SK-N-SH (cell line): ENCODE results near the gene CLSTN2. TPM values are rescaled to one million over a fixed set of nuclear protein-coding genes. Genes with fewer than 3 reads are reported as not detected.

Experiments
- CTCF ChIA-PET: fragments of 300-600, 350-600 bp; formaldehyde crosslinking; extraction: SDS; loops from one replicate; lab custom pipeline; 2021; lab: Yijun Ruan, JAX
- POLR2A ChIA-PET: fragments of 350-600 bp; sonication (Branson Sonifier 250); formaldehyde crosslinking; extraction: SDS; loops from one replicate; lab custom pipeline; 2020; ENCODE audit warnings: antibody characterized with exemption, inconsistent platforms; lab: Yijun Ruan, JAX
- DNase-seq: peaks from one replicate; pipeline ENCODE4 v3.0.0; 2012
- H2AFZ ChIP-seq: fragments of 200-600 bp; sonication (generic); 2 replicates; pipeline ENCODE4 v1.8.1; 2016; ENCODE audit warnings: antibody characterized with exemption, mild to moderate bottlenecking, low read depth
- H3F3A ChIP-seq: fragments of 200-600 bp; sonication (generic); replicated peaks from 2 replicates; pipeline ENCODE3; 2016; ENCODE audit warnings: antibody characterized with exemption, mild to moderate bottlenecking; ENCODE audit not compliant: insufficient read depth
- H3K27ac ChIP-seq, 2 experiments: fragments of 200-500 bp in 1 of 2; fragments of 200-600 bp in 1 of 2; sonication (Bioruptor generic) in 1 of 2; sonication (generic), shearing (Covaris generic) in 1 of 2; 2 replicates each; pipeline versions ENCODE4 v1.5.1 to v1.6.1; 2014 to 2016; ENCODE audit warnings: low read depth in 2 of 2, inconsistent platforms in 1 of 2, low read length in 1 of 2, mild to moderate bottlenecking in 1 of 2, mixed read lengths in 1 of 2
- H3K27me3 ChIP-seq: fragments of 200-600 bp; sonication (generic), shearing (Covaris generic); 2 replicates; pipeline ENCODE4 v1.6.1; 2016; ENCODE audit warnings: mixed run types; ENCODE audit not compliant: insufficient read depth
- H3K36me3 ChIP-seq, 2 experiments: fragments of 200-500 bp in 1 of 2; fragments of 200-600 bp in 1 of 2; sonication (Bioruptor generic) in 1 of 2; sonication (generic) in 1 of 2; replicated peaks in 1 of 2; 2 replicates each; pipeline versions ENCODE3 to v1.5.1; 2014 to 2016; ENCODE audit warnings: low read length in 1 of 2, mild to moderate bottlenecking in 1 of 2; ENCODE audit not compliant: insufficient read depth in 2 of 2, control insufficient read depth in 1 of 2
- H3K4me1 ChIP-seq, 2 experiments: fragments of 200-500 bp in 1 of 2; fragments of 200-600 bp in 1 of 2; sonication (Bioruptor generic) in 1 of 2; sonication (generic), shearing (Covaris generic) in 1 of 2; 2 replicates each; pipeline versions ENCODE4 v1.5.1 to v1.6.1; 2014 to 2016; ENCODE audit warnings: low read depth in 1 of 2, low read length in 1 of 2, mixed run types in 1 of 2; ENCODE audit not compliant: insufficient read depth in 2 of 2, control insufficient read depth in 1 of 2
- H3K4me2 ChIP-seq: fragments of 200-600 bp; sonication (generic), shearing (Covaris generic); 2 replicates; pipeline ENCODE4 v1.6.1; 2017; ENCODE audit warnings: mixed run types
- H3K4me3 ChIP-seq, 2 experiments: fragments of 200-500 bp in 1 of 2; fragments of 200-600 bp in 1 of 2; sonication (Bioruptor generic) in 1 of 2; sonication (generic), shearing (Covaris generic) in 1 of 2; 2 replicates each; pipeline versions ENCODE4 v1.5.1 to v1.8.1; 2014 to 2016; ENCODE audit warnings: low read depth in 2 of 2, inconsistent platforms in 1 of 2, low read length in 1 of 2, mild to moderate bottlenecking in 1 of 2, mixed read lengths in 1 of 2, moderate library complexity in 1 of 2
- H3K79me2 ChIP-seq: fragments of 200-600 bp; sonication (generic); 2 replicates; pipeline ENCODE4 v1.8.1; 2017; ENCODE audit warnings: mild to moderate bottlenecking; ENCODE audit not compliant: insufficient read depth
- H3K9ac ChIP-seq: fragments of 200-600 bp; sonication (generic); 2 replicates; pipeline ENCODE4 v1.6.1; 2017; ENCODE audit warnings: mixed run types
- H3K9me2 ChIP-seq: fragments of 200-600 bp; sonication (generic); 2 replicates; pipeline ENCODE4 v1.6.1; 2017; ENCODE audit warnings: mixed run types
- H3K9me3 ChIP-seq: fragments of 200-600 bp; sonication (generic); 2 replicates; pipeline ENCODE4 v1.6.1; 2017; ENCODE audit warnings: mixed run types, mild to moderate bottlenecking, moderate library complexity
- H4K20me1 ChIP-seq: fragments of 200-600 bp; sonication (generic); 2 replicates; pipeline ENCODE4 v1.6.1; 2017; ENCODE audit warnings: mild to moderate bottlenecking, mixed run types; ENCODE audit not compliant: insufficient read depth
- CHD2 ChIP-seq: fragments of 150-350 bp; IDR thresholded peaks from 2 replicates; pipeline ENCODE4 v1.6.1; 2018; ENCODE audit warnings: low read length; ENCODE audit not compliant: partially characterized antibody
- EP300 ChIP-seq, 2 experiments: IDR thresholded peaks; 2 replicates each; pipeline versions ENCODE4 v1.4.0 to v1.6.1; 2012; ENCODE audit warnings: borderline replicate concordance in 1 of 2, low read depth in 1 of 2, low read length in 1 of 2
- FOXJ3 ChIP-seq: sonication (generic); formaldehyde crosslinking; IDR thresholded peaks from 2 replicates; pipeline ENCODE4 v1.5.1; 2020; ENCODE audit warnings: mild to moderate bottlenecking, missing genetic modification reagents
- GABPA ChIP-seq: IDR thresholded peaks from 2 replicates; pipeline ENCODE4 v1.4.0; 2012; ENCODE audit warnings: low read depth, mild to moderate bottlenecking
- GATA2 ChIP-seq: sonication (generic); formaldehyde crosslinking; IDR thresholded peaks from 2 replicates; pipeline ENCODE4 v1.5.0; 2020; ENCODE audit warnings: mild to moderate bottlenecking, missing genetic modification reagents
- MEF2A ChIP-seq: IDR thresholded peaks from 2 replicates; pipeline ENCODE4 v1.4.0; 2012; ENCODE audit warnings: low read depth, borderline replicate concordance
- PBX3 ChIP-seq: IDR thresholded peaks from 2 replicates; pipeline ENCODE4; 2012
- POLR2AphosphoS5 ChIP-seq: IDR thresholded peaks from 2 replicates; pipeline ENCODE4 v1.6.1; 2012; ENCODE audit warnings: low read depth, low read length
- RAD21 ChIP-seq: IDR thresholded peaks from 2 replicates; pipeline ENCODE4 v1.6.1; 2012; ENCODE audit warnings: mild to moderate bottlenecking, low read length
- RCOR1 ChIP-seq: fragments of 150-350 bp; IDR thresholded peaks from 2 replicates; pipeline ENCODE4 v1.6.1; 2017; ENCODE audit warnings: antibody characterized with exemption, low read length
- RFX5 ChIP-seq: IDR thresholded peaks from 2 replicates; pipeline ENCODE4 v1.6.1; 2012; ENCODE audit warnings: mild to moderate bottlenecking, improper control_type of control experiment, low read length
- SIN3A ChIP-seq: IDR thresholded peaks from 2 replicates; pipeline ENCODE4 v1.6.1; 2012; ENCODE audit warnings: low read depth, mild to moderate bottlenecking, low read length, moderate library complexity, borderline replicate concordance
- TEAD4 ChIP-seq: IDR thresholded peaks from 2 replicates; pipeline ENCODE4 v1.4.0; 2012; ENCODE audit warnings: mild to moderate bottlenecking, borderline replicate concordance; ENCODE audit not compliant: insufficient read depth
- YY1 ChIP-seq: IDR thresholded peaks from 2 replicates; pipeline ENCODE4 v1.4.0; 2012; ENCODE audit warnings: low read depth, mild to moderate bottlenecking
- WGBS: methylation state at CpG from one replicate; pipeline ENCODE4 v1.1.6; 2017; ENCODE audit warnings: low lambda C conversion rate; 5-methylcytosine and 5-hydroxymethylcytosine counted together
- polyA plus RNA-seq, 3 experiments: library from polyadenylated mRNA; depleted of rRNA; stranded (reverse); fragments of >200 nt; gene quantifications; 2 replicates each; pipeline ENCODE4 v1.2.3, GENCODE V29; 2012
- TF ChIP-seq, protein P1 (sequence below): IDR thresholded peaks from 2 replicates; pipeline ENCODE4 v1.6.1; 2012; ENCODE audit warnings: mild to moderate bottlenecking, low read depth, low read length, moderate library complexity
- TF ChIP-seq, protein P2 (sequence below): IDR thresholded peaks from 2 replicates; pipeline ENCODE4 v1.4.0; 2012; ENCODE audit warnings: low read depth, borderline replicate concordance
- TF ChIP-seq, protein P3 (sequence below): fragments of 150-350 bp; IDR thresholded peaks from 2 replicates; pipeline ENCODE4 v1.6.1; 2016; ENCODE audit warnings: mild to moderate bottlenecking, low read depth, low read length

CLSTN2 gene
- polyA plus RNA-seq, 1 of the 3 experiments (the other 2 are of a cell fraction): 0.02 TPM

GRCh38 chr3:140332131-140332530 is 397.1 kb downstream of the CLSTN2 start:
- H3K9me3 ChIP-seq: no peaks in the 10 kb centered on the region
- TF ChIP-seq GABPA (no peak), TEAD4 (no peak), RAD21 (no peak), RFX5 (no peak), PBX3 (no peak), YY1 (no peak), SIN3A (no peak)
- TF ChIP-seq, all 33 proteins: peak for 0
- H3K4me1 ChIP-seq: peaks cover 0 to 8% of the 10 kb centered on the region in 2 experiments; a peak in 2 of 4 replicates
- H4K20me1 ChIP-seq: no peaks in the 10 kb centered on the region
- ChIA-PET POLR2A (no interaction called here), CTCF (no interaction called here)
- H3K27me3 ChIP-seq: no peaks in the 10 kb centered on the region
- 41% methylated on average over 2 of the region's 2 CpGs for WGBS
- no peak overlapping the region for H3K4me3 ChIP-seq
- no peaks in the 10 kb centered on the region for H3K36me3 ChIP-seq
- no peaks in the 10 kb centered on the region for H3K9me2 ChIP-seq
- no peak overlapping the region for H2AFZ ChIP-seq
- H3K27ac ChIP-seq: no peak overlapping the region
- H3F3A ChIP-seq: no peaks in the 10 kb centered on the region
- H3K4me2 ChIP-seq: no peak overlapping the region
- no peak overlapping the region for H3K9ac ChIP-seq
- no peak for DNase-seq
- no peaks in the 10 kb centered on the region for H3K79me2 ChIP-seq

DNA sequence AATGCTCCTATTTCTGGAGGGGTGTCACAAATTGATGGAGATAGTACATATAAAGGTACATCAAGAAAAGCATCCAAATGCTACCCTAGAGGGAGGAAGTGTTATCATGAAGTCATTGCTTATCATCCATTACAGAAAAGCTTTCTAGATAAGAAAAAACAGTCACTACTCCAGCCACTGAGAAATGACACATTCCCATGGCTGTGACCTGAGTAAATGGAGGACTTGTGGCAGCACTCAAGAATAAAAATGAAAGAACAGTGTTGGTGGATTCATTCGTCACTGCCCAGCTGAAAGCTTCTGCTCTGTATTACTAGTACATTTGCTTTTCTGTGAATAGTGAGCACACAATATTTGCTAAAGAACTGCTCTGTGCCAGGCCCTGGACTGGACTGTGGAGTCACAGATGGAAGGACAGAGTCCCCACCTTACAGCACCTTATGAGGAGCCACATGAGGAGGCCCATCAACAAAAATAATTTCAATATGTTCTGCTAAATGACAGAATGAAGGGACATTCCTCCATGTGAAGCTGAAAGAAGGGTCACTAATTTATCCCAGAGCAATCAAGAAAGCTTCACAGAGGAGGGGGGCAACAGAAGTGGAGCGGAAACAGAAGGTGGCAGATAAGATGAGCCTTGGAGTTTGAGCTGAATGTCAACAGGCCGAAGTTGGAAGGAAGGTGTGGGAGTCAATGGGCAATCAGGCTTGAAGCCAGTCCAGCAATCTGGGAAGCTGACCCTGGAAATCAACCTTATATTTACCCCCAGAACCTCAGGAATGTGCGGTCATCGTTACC is 399.3 kb downstream of the CLSTN2 start:
- H3K27ac ChIP-seq: no peak overlapping the region; a peak in 1 of 4 replicates
- no peaks in the 10 kb centered on the region for H3K27me3 ChIP-seq
- H3K4me1 ChIP-seq: peaks cover 0 to 8% of the 10 kb centered on the region in 2 experiments; a peak in 2 of 4 replicates
- no peaks in the 10 kb centered on the region for H3K79me2 ChIP-seq
- H3K9me2 ChIP-seq: no peaks in the 10 kb centered on the region
- no peaks in the 10 kb centered on the region for H3K9me3 ChIP-seq
- DNase-seq: peak; percentile 32
- no peak overlapping the region for H2AFZ ChIP-seq
- no peaks in the 10 kb centered on the region for H3F3A ChIP-seq
- POLR2A ChIA-PET: no interaction called here
- no peak overlapping the region for H3K4me2 ChIP-seq
- H3K9ac ChIP-seq: no peak overlapping the region
- no peaks in the 10 kb centered on the region for H4K20me1 ChIP-seq
- 24% methylated on average over 5 of the region's 5 CpGs for WGBS
- no peaks in the 10 kb centered on the region for H3K36me3 ChIP-seq
- no peak overlapping the region for H3K4me3 ChIP-seq
- CTCF ChIA-PET: interaction anchor here (0.8 kb wide), 1 partner anchor 9 kb away, joined by 3 read pairs; no protein-coding TSS in a partner anchor
- TF ChIP-seq EP300 (IDR thresholded peaks at IDR 0.05; ENCODE audit: borderline replicate concordance in 1 of 2, low read depth in 1 of 2, low read length in 1 of 2): peak in 1 of 2 experiments; percentile 44; a peak in 1 of 4 replicates
- no peak for TF ChIP-seq GABPA
- TF ChIP-seq POLR2AphosphoS5: no peak
- TF ChIP-seq RCOR1: peak; percentile 34; the same call in 1 of the 2 replicates
- TF ChIP-seq GATA2 (CRISPR knock-in tag): peak; percentile 52
- TF ChIP-seq MEF2A: no peak
- TF ChIP-seq, protein P1, sequence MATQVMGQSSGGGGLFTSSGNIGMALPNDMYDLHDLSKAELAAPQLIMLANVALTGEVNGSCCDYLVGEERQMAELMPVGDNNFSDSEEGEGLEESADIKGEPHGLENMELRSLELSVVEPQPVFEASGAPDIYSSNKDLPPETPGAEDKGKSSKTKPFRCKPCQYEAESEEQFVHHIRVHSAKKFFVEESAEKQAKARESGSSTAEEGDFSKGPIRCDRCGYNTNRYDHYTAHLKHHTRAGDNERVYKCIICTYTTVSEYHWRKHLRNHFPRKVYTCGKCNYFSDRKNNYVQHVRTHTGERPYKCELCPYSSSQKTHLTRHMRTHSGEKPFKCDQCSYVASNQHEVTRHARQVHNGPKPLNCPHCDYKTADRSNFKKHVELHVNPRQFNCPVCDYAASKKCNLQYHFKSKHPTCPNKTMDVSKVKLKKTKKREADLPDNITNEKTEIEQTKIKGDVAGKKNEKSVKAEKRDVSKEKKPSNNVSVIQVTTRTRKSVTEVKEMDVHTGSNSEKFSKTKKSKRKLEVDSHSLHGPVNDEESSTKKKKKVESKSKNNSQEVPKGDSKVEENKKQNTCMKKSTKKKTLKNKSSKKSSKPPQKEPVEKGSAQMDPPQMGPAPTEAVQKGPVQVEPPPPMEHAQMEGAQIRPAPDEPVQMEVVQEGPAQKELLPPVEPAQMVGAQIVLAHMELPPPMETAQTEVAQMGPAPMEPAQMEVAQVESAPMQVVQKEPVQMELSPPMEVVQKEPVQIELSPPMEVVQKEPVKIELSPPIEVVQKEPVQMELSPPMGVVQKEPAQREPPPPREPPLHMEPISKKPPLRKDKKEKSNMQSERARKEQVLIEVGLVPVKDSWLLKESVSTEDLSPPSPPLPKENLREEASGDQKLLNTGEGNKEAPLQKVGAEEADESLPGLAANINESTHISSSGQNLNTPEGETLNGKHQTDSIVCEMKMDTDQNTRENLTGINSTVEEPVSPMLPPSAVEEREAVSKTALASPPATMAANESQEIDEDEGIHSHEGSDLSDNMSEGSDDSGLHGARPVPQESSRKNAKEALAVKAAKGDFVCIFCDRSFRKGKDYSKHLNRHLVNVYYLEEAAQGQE: no peak
- TF ChIP-seq, protein P2, sequence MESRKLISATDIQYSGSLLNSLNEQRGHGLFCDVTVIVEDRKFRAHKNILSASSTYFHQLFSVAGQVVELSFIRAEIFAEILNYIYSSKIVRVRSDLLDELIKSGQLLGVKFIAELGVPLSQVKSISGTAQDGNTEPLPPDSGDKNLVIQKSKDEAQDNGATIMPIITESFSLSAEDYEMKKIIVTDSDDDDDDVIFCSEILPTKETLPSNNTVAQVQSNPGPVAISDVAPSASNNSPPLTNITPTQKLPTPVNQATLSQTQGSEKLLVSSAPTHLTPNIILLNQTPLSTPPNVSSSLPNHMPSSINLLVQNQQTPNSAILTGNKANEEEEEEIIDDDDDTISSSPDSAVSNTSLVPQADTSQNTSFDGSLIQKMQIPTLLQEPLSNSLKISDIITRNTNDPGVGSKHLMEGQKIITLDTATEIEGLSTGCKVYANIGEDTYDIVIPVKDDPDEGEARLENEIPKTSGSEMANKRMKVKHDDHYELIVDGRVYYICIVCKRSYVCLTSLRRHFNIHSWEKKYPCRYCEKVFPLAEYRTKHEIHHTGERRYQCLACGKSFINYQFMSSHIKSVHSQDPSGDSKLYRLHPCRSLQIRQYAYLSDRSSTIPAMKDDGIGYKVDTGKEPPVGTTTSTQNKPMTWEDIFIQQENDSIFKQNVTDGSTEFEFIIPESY: no peak
- TF ChIP-seq FOXJ3 (CRISPR knock-in tag): no peak
- TF ChIP-seq TEAD4: no peak
- no peak for TF ChIP-seq CHD2
- TF ChIP-seq, protein P3, sequence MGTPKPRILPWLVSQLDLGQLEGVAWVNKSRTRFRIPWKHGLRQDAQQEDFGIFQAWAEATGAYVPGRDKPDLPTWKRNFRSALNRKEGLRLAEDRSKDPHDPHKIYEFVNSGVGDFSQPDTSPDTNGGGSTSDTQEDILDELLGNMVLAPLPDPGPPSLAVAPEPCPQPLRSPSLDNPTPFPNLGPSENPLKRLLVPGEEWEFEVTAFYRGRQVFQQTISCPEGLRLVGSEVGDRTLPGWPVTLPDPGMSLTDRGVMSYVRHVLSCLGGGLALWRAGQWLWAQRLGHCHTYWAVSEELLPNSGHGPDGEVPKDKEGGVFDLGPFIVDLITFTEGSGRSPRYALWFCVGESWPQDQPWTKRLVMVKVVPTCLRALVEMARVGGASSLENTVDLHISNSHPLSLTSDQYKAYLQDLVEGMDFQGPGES: no peak
- no peak; the same call in 1 of the 2 replicates for TF ChIP-seq RAD21
